Dermis microvascular lymphatic vessel endothelial cell (primary cell): Measurements from ENCODE around the gene PXDN. TPM values are rescaled to one million over a fixed set of nuclear protein-coding genes. Genes with fewer than 3 reads are reported as not detected.
"Not testable (repeated sequence)": the region's sequence is repeated elsewhere in the genome, so short reads cannot be mapped to it uniquely, and the experiment has no call there.

Experiments used
- DNase-seq, 2 donors: peaks; one replicate each; pipeline versions ENCODE4 v3.0.0 to v3.0.0-alpha.2; 2010; ENCODE audit warnings: low read depth in 2 of 2
- total RNA-seq: library from RNA; depleted of rRNA; stranded (reverse); fragments of >200 nt; gene quantifications from 2 replicates; pipeline ENCODE4 v1.2.1, GENCODE V29; 2014

The PXDN gene
- total RNA-seq, 1 donor from 2014 or later: 195 TPM

- no peak for DNase-seq
Measured at GRCh38 chr2:1740716-1741589, 3.4 kb downstream of the PXDN start.

- no peak for DNase-seq
Measured at GRCh38 chr2:1739961-1740715, 4.2 kb downstream of the PXDN start.

GRCh38 chr2:1739322-1739957 lies 4.9 kb downstream of the PXDN start:
- DNase-seq: peak in 1 of 2 donors; percentile 80

GRCh38 chr2:1738646-1739302 lies 5.5 kb downstream of the PXDN start:
- no peak for DNase-seq

GRCh38 chr2:1738163-1738562 lies 6.2 kb downstream of the PXDN start:
- no peak for DNase-seq

- DNase-seq: no peak
Measured at GRCh38 chr2:1736997-1737480, 7.3 kb downstream of the PXDN start.

- no peak for DNase-seq
Measured at GRCh38 chr2:1736045-1736444, 8.3 kb downstream of the PXDN start.

GRCh38 chr2:1733298-1733697 lies 11.0 kb downstream of the PXDN start:
- DNase-seq: not testable (repeated sequence)

GRCh38 chr2:1731963-1732768 lies 12.1 kb downstream of the PXDN start:
- DNase-seq: no peak

- DNase-seq: no peak
Measured at GRCh38 chr2:1731447-1731962, 12.8 kb downstream of the PXDN start.

- DNase-seq: peak in 1 of 2 donors; percentile 62
Measured at GRCh38 chr2:1730015-1730927, 14.0 kb downstream of the PXDN start.

- DNase-seq: no peak
Measured at GRCh38 chr2:1729242-1729641, 15.1 kb downstream of the PXDN start.

GRCh38 chr2:1728821-1729220 lies 15.5 kb downstream of the PXDN start:
- peak in 1 of 2 donors; percentile 63 for DNase-seq

- DNase-seq: no peak
Measured at GRCh38 chr2:1727796-1728474, 16.4 kb downstream of the PXDN start.

- DNase-seq: peak in 1 of 2 donors; percentile 39
Measured at GRCh38 chr2:1727101-1727771, 17.1 kb downstream of the PXDN start.

GRCh38 chr2:1726558-1726957 lies 17.8 kb downstream of the PXDN start:
- no peak for DNase-seq

GRCh38 chr2:1724351-1724750 lies 20.0 kb downstream of the PXDN start:
- DNase-seq: not testable (repeated sequence)

- DNase-seq: peak; percentile 66 to 83
Measured at GRCh38 chr2:1723397-1724042, 20.8 kb downstream of the PXDN start.
